ENCODE data around the gene NKAIN4.

NKAIN4 gene

GRCh38 chr20:63295018-63295417, 40.8 kb upstream of the NKAIN4 start:
- H3K9me3 ChIP-seq (ENCODE audit: control insufficient read depth, low read length): no peaks in the 10 kb centered on the region
- no peak overlapping the region for H3K27ac ChIP-seq (ENCODE audit: insufficient read depth, low read depth, low read length, poor library complexity, severe bottlenecking)
- peaks cover 14% of the 10 kb centered on the region for H3K27me3 ChIP-seq (ENCODE audit: control insufficient read depth, insufficient read depth, low read length, poor library complexity, severe bottlenecking)
- H3K36me3 ChIP-seq (ENCODE audit: control insufficient read depth, insufficient read depth, low read length): no peaks in the 10 kb centered on the region
- WGBS, 2 experiments: 77% methylated on average over 19 of the region's 19 CpGs
- peaks cover 23% of the 10 kb centered on the region for H3K4me1 ChIP-seq (ENCODE audit: control insufficient read depth, insufficient read depth, low read length)
- H3K4me3 ChIP-seq (ENCODE audit: insufficient read depth, low read depth, low read length): no peak overlapping the region

- Histone ChIP-seq H3K36me3 (ENCODE audit: control insufficient read depth, insufficient read depth, low read length) (no peaks in the 10 kb centered on the region), H3K4me3 (ENCODE audit: insufficient read depth, low read depth, low read length) (no peak overlapping the region), H3K4me1 (ENCODE audit: control insufficient read depth, insufficient read depth, low read length) (peaks cover 23% of the 10 kb centered on the region), H3K27me3 (ENCODE audit: control insufficient read depth, insufficient read depth, low read length, poor library complexity, severe bottlenecking) (peaks cover 14% of the 10 kb centered on the region), H3K9me3 (ENCODE audit: control insufficient read depth, low read length) (no peaks in the 10 kb centered on the region), H3K27ac (ENCODE audit: insufficient read depth, low read depth, low read length, poor library complexity, severe bottlenecking) (no peak overlapping the region)
- 89 to 94% methylated on average over 12 of the region's 12 CpGs for WGBS, 2 experiments
Measured at GRCh38 chr20:63294536-63294900, 40.3 kb upstream of the NKAIN4 start.

GRCh38 chr20:63293871-63294535, 39.7 kb upstream of the NKAIN4 start:
- WGBS, 2 experiments: 80 to 83% methylated on average over 16 to 18 of the region's 22 CpGs
- Histone ChIP-seq H3K4me3 (ENCODE audit: insufficient read depth, low read depth, low read length) (no peak overlapping the region), H3K27me3 (ENCODE audit: control insufficient read depth, insufficient read depth, low read length, poor library complexity, severe bottlenecking) (peaks cover 14% of the 10 kb centered on the region), H3K4me1 (ENCODE audit: control insufficient read depth, insufficient read depth, low read length) (peaks cover 23% of the 10 kb centered on the region), H3K9me3 (ENCODE audit: control insufficient read depth, low read length) (no peaks in the 10 kb centered on the region), H3K36me3 (ENCODE audit: control insufficient read depth, insufficient read depth, low read length) (no peaks in the 10 kb centered on the region), H3K27ac (ENCODE audit: insufficient read depth, low read depth, low read length, poor library complexity, severe bottlenecking) (no peak overlapping the region)

- Histone ChIP-seq H3K27me3 (ENCODE audit: control insufficient read depth, insufficient read depth, low read length, poor library complexity, severe bottlenecking) (peaks cover 14% of the 10 kb centered on the region), H3K36me3 (ENCODE audit: control insufficient read depth, insufficient read depth, low read length) (peaks cover 2% of the 10 kb centered on the region), H3K4me1 (ENCODE audit: control insufficient read depth, insufficient read depth, low read length) (peaks cover 23% of the 10 kb centered on the region), H3K27ac (ENCODE audit: insufficient read depth, low read depth, low read length, poor library complexity, severe bottlenecking) (no peak overlapping the region), H3K4me3 (ENCODE audit: insufficient read depth, low read depth, low read length) (no peak overlapping the region), H3K9me3 (ENCODE audit: control insufficient read depth, low read length) (no peaks in the 10 kb centered on the region)
- 75 to 83% methylated on average over 11 of the region's 11 CpGs for WGBS, 2 experiments
Measured at GRCh38 chr20:63293456-63293855, 39.2 kb upstream of the NKAIN4 start.

GRCh38 chr20:63292904-63293303, 38.6 kb upstream of the NKAIN4 start, which contains the start of gene COL20A1:
Gene COL20A1, plus strand, starts transcription at chr20:63293186. Its CDS starts 1,922 bp downstream, at chr20:63295108.
- peaks cover 23% of the 10 kb centered on the region for H3K4me1 ChIP-seq (ENCODE audit: control insufficient read depth, insufficient read depth, low read length)
- no peak within 1 kb of the TSS for H3K27ac ChIP-seq (ENCODE audit: insufficient read depth, low read depth, low read length, poor library complexity, severe bottlenecking)
- peaks cover 14% of the 10 kb centered on the region for H3K27me3 ChIP-seq (ENCODE audit: control insufficient read depth, insufficient read depth, low read length, poor library complexity, severe bottlenecking)
- H3K9me3 ChIP-seq (ENCODE audit: control insufficient read depth, low read length): no peaks in the 10 kb centered on the region
- no peak within 1 kb of the TSS for H3K4me3 ChIP-seq (ENCODE audit: insufficient read depth, low read depth, low read length)
- H3K36me3 ChIP-seq (ENCODE audit: control insufficient read depth, insufficient read depth, low read length): peaks cover 5% of the 10 kb centered on the region
- WGBS, 2 experiments: 80% methylated on average over 7 of the region's 7 CpGs

- H3K4me3 ChIP-seq (ENCODE audit: insufficient read depth, low read depth, low read length): no peak overlapping the region
- no peak overlapping the region for H3K27ac ChIP-seq (ENCODE audit: insufficient read depth, low read depth, low read length, poor library complexity, severe bottlenecking)
- peaks cover 14% of the 10 kb centered on the region for H3K27me3 ChIP-seq (ENCODE audit: control insufficient read depth, insufficient read depth, low read length, poor library complexity, severe bottlenecking)
- H3K36me3 ChIP-seq (ENCODE audit: control insufficient read depth, insufficient read depth, low read length): peaks cover 5% of the 10 kb centered on the region
- peaks cover 23% of the 10 kb centered on the region for H3K4me1 ChIP-seq (ENCODE audit: control insufficient read depth, insufficient read depth, low read length)
- WGBS, 2 experiments: 93 to 95% methylated on average over 16 of the region's 16 CpGs
- H3K9me3 ChIP-seq (ENCODE audit: control insufficient read depth, low read length): no peaks in the 10 kb centered on the region
Measured at GRCh38 chr20:63292292-63292701, 38.0 kb upstream of the NKAIN4 start.

- 85% methylated on average over 10 of the region's 10 CpGs for WGBS, 2 experiments
Measured at GRCh38 chr20:63291811-63292210, 37.5 kb upstream of the NKAIN4 start.

GRCh38 chr20:63290677-63291472, 36.6 kb upstream of the NKAIN4 start:
- Histone ChIP-seq H3K4me1 (ENCODE audit: control insufficient read depth, insufficient read depth, low read length) (peaks cover 11% of the 10 kb centered on the region), H3K4me3 (ENCODE audit: insufficient read depth, low read depth, low read length) (no peak overlapping the region), H3K9me3 (ENCODE audit: control insufficient read depth, low read length) (no peaks in the 10 kb centered on the region), H3K27me3 (ENCODE audit: control insufficient read depth, insufficient read depth, low read length, poor library complexity, severe bottlenecking) (peaks cover 10% of the 10 kb centered on the region), H3K27ac (ENCODE audit: insufficient read depth, low read depth, low read length, poor library complexity, severe bottlenecking) (no peak overlapping the region), H3K36me3 (ENCODE audit: control insufficient read depth, insufficient read depth, low read length) (peaks cover 5% of the 10 kb centered on the region)
- 47 to 49% methylated on average over 26 of the region's 26 CpGs for WGBS, 2 experiments

More at GRCh38 chr20:63291811-63292210, 37.5 kb upstream of the NKAIN4 start:
- no peaks in the 10 kb centered on the region for H3K9me3 ChIP-seq (ENCODE audit: control insufficient read depth, low read length)
- peaks cover 14% of the 10 kb centered on the region for H3K27me3 ChIP-seq (ENCODE audit: control insufficient read depth, insufficient read depth, low read length, poor library complexity, severe bottlenecking)
- H3K4me3 ChIP-seq (ENCODE audit: insufficient read depth, low read depth, low read length): no peak overlapping the region
- H3K27ac ChIP-seq (ENCODE audit: insufficient read depth, low read depth, low read length, poor library complexity, severe bottlenecking): no peak overlapping the region
- H3K4me1 ChIP-seq (ENCODE audit: control insufficient read depth, insufficient read depth, low read length): peaks cover 20% of the 10 kb centered on the region
- H3K36me3 ChIP-seq (ENCODE audit: control insufficient read depth, insufficient read depth, low read length): peaks cover 5% of the 10 kb centered on the region

- H3K36me3 ChIP-seq (ENCODE audit: control insufficient read depth, insufficient read depth, low read length): peaks cover 5% of the 10 kb centered on the region
- H3K4me1 ChIP-seq (ENCODE audit: control insufficient read depth, insufficient read depth, low read length): peaks cover 4% of the 10 kb centered on the region
- H3K27me3 ChIP-seq (ENCODE audit: control insufficient read depth, insufficient read depth, low read length, poor library complexity, severe bottlenecking): peaks cover 3% of the 10 kb centered on the region
- no peak overlapping the region for H3K4me3 ChIP-seq (ENCODE audit: insufficient read depth, low read depth, low read length)
- WGBS, 2 experiments: 92 to 93% methylated on average over 17 of the region's 17 CpGs
- no peaks in the 10 kb centered on the region for H3K9me3 ChIP-seq (ENCODE audit: control insufficient read depth, low read length)
- H3K27ac ChIP-seq (ENCODE audit: insufficient read depth, low read depth, low read length, poor library complexity, severe bottlenecking): no peak overlapping the region
Measured at GRCh38 chr20:63290136-63290676, 35.9 kb upstream of the NKAIN4 start.

All from ectodermal cell (in vitro differentiated cells).